Skeletal muscle tissue (tissue), 4 donors: ENCODE data around the gene ENSA. TPM values are rescaled to one million over a fixed set of nuclear protein-coding genes. Genes with fewer than 3 reads are reported as not detected.
A peak's percentile ranks its signal among the peaks of the same experiment; 100 is the strongest.
"Not testable (repeated sequence)": the region's sequence is repeated elsewhere in the genome, so short reads cannot be mapped to it uniquely, and the experiment has no call there.

Source experiments
- H3K27ac ChIP-seq: one replicate; pipeline ENCODE4 v1.7.0; 2013; ENCODE audit warnings: mild to moderate bottlenecking, low read depth, low read length, inconsistent platforms
- H3K27me3 ChIP-seq, 3 donors: one replicate each; pipeline ENCODE4 v1.7.0; 2013; ENCODE audit warnings: low read length in 3 of 3; ENCODE audit not compliant: control insufficient read depth in 3 of 3, insufficient read depth in 3 of 3
- H3K36me3 ChIP-seq, 3 donors: one replicate each; pipeline ENCODE4 v1.7.0; 2013; ENCODE audit warnings: low read length in 3 of 3; ENCODE audit not compliant: control insufficient read depth in 3 of 3, insufficient read depth in 3 of 3
- H3K4me1 ChIP-seq, 3 donors: one replicate each; pipeline ENCODE4 v1.7.0; 2013; ENCODE audit warnings: low read length in 3 of 3, mild to moderate bottlenecking in 3 of 3; ENCODE audit not compliant: control insufficient read depth in 3 of 3, insufficient read depth in 3 of 3
- H3K4me3 ChIP-seq, 3 donors: one replicate each; pipeline ENCODE4 v1.7.0; 2013; ENCODE audit warnings: low read length in 3 of 3
- H3K9ac ChIP-seq, 3 donors: one replicate each; pipeline ENCODE4 v1.7.0; 2013; ENCODE audit warnings: low read length in 3 of 3, mild to moderate bottlenecking in 3 of 3, moderate library complexity in 2 of 3, low read depth in 1 of 3
- H3K9me3 ChIP-seq, 3 donors: one replicate each; pipeline ENCODE4 v1.7.0; 2013; ENCODE audit warnings: low read length in 3 of 3; ENCODE audit not compliant: control insufficient read depth in 3 of 3
- total RNA-seq: library from RNA; depleted of rRNA; stranded (reverse); fragments of >200 nt; gene quantifications from one replicate; pipeline ENCODE4 v1.2.3, GENCODE V29; 2014
- donor health status: Osteomylitis.

Gene ENSA
- total RNA-seq, 1 donor from 2014 or later, result 63.7 TPM

DNA sequence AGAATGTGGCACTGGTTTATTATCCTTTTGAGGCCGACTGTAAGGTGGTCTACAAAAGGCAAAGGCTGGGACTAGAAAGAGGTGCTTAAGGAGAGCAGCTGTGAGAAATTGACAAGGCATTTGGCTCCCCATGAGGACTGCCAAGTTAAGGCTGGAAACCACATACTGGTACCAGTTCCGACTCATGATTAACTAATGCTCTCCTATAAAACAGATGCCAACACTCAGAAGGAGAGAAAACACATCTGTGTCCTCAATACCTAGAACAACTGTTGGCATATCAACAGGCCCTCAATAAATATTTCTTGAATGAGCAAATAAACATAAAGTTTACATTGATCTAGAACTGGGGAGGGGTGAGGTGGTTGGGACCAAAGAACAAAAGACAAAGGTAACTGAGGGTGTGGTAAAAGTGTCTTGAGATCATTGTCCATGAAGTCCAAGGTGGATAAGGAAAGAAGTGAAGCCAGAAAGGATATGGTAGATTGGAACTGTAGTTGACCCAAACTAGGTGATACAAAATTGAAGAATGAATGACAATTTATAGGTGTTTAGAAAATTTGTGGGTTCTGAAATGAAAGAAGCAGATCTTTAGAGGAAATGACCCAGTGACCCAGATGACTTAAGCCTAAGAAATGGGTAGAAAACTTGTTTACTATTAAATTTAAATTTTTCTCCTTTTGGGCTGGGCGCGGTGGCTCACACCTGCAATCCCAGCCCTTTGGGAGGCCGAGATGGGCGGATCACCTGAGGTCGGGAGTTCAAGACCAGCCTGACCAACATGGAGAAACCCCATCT lies 33.1 kb downstream of the ENSA start:
- Histone ChIP-seq H3K4me1 (no peaks in the 10 kb centered on the region), H3K4me3 (no peak overlapping the region), H3K27ac (no peak overlapping the region)

DNA sequence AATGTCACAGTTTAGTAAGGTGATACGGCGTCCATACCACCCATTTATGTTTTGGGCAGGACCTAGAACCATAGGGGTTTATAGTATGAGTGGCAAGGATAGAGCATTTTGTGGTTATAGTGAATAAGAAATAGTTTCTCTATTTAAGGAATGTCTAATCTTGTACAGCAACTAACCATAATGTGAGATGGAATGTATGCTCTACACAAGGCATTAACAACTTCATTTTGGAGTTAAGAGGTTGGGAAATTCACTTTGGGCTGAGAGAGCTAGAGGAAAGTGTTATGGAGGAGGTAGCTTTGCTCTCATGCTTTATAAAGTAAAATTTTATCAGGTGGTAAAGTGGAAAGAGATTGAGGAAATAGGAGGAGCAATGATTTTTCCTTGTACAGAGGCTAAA lies 47.0 kb downstream of the ENSA start:
- Histone ChIP-seq H3K9me3 (no peaks in the 10 kb centered on the region), H3K27ac (no peak overlapping the region), H3K4me1 (peaks cover 6 to 9% (median 8%) of the 10 kb centered on the region in 3 donors), H3K36me3 (peaks cover 9 to 13% (median 11%) of the 10 kb centered on the region in 3 donors), H3K27me3 (no peaks in the 10 kb centered on the region), H3K9ac (no peak overlapping the region), H3K4me3 (no peak overlapping the region)

More for the DNA sequence above, 33.1 kb downstream of the ENSA start:
- no peak overlapping the region for H3K9ac ChIP-seq
- no peaks in the 10 kb centered on the region for H3K9me3 ChIP-seq
- H3K36me3 ChIP-seq, result no peaks in the 10 kb centered on the region
- no peaks in the 10 kb centered on the region for H3K27me3 ChIP-seq

DNA sequence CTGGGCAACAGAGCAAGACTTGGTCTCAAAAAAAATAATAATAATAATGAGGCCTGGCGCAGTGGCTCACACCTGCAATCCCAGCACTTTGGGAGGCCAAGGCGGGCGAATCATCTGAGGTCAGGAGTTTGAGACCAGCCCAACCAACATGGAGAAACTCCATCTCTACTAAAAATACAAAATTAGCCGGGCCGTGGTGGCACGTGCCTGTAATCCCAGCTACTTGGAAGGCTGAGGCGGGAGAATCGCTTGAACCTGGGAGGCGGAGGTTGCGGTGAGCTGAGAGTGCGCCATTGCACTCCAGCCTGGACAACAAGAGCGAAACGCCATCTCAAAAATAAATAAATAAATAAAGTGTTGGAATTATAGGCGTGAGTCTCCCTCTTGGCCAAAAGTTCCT lies 47.5 kb downstream of the ENSA start:
- H3K27ac ChIP-seq, H3K4me3 ChIP-seq, H3K27me3 ChIP-seq, H3K9ac ChIP-seq, H3K4me1 ChIP-seq, H3K9me3 ChIP-seq: not testable (repeated sequence)
- peaks cover 13 to 17% (median 15%) of the 10 kb centered on the region in 3 donors for H3K36me3 ChIP-seq

DNA sequence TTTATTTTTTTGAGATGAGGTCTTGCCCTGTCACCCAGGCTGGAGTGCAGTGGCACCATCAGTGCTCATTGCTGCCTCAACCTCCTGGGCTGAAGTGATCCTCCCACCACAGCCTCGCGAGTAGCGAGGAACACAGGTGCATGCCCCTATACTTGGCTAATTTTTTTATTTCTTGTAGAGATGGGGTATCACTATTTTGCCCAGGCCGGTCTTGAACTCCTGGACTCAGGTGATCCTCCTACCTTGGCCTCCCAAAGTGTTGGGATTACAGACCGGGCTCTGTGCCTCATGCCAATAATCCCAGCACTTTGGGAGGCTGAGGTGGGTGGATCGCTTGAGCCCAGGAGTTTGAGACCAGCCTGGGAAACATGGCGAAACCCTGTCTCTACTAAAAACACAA lies 48.0 kb downstream of the ENSA start:
- Histone ChIP-seq H3K36me3 (peaks cover 16 to 23% (median 20%) of the 10 kb centered on the region in 3 donors), H3K9ac (peak overlapping the region in 1 of 3 donors; percentile 18), H3K4me1 (peaks cover 6 to 13% (median 8%) of the 10 kb centered on the region in 3 donors)
- not testable (repeated sequence) for H3K9me3 ChIP-seq, H3K27me3 ChIP-seq, H3K27ac ChIP-seq, H3K4me3 ChIP-seq

DNA sequence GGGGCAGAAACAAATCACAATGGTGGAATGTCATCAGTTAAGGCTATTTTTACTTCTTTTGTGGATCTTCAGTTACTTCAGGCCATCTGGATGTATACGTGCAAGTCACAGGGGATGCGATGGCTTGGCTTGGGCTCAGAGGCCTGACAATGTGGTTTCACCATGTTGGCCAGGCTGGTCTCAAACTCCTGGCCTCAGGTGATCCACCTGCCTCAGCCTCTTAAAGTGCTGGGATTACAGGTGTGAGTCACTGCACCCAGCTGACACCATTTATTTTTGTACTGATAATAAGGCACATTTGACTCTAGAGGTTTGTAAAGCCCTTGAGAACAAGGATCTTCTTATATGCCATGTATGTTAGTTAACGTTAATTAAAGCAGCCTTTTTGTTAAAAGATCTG lies 48.4 kb downstream of the ENSA start:
- peaks cover 6 to 16% (median 8%) of the 10 kb centered on the region in 3 donors for H3K4me1 ChIP-seq
- H3K4me3 ChIP-seq, H3K27me3 ChIP-seq, H3K27ac ChIP-seq, H3K9me3 ChIP-seq: not testable (repeated sequence)
- H3K36me3 ChIP-seq, result peaks cover 16 to 27% (median 25%) of the 10 kb centered on the region in 3 donors
- H3K9ac ChIP-seq, result peak overlapping the region in 1 of 3 donors; percentile 18

DNA sequence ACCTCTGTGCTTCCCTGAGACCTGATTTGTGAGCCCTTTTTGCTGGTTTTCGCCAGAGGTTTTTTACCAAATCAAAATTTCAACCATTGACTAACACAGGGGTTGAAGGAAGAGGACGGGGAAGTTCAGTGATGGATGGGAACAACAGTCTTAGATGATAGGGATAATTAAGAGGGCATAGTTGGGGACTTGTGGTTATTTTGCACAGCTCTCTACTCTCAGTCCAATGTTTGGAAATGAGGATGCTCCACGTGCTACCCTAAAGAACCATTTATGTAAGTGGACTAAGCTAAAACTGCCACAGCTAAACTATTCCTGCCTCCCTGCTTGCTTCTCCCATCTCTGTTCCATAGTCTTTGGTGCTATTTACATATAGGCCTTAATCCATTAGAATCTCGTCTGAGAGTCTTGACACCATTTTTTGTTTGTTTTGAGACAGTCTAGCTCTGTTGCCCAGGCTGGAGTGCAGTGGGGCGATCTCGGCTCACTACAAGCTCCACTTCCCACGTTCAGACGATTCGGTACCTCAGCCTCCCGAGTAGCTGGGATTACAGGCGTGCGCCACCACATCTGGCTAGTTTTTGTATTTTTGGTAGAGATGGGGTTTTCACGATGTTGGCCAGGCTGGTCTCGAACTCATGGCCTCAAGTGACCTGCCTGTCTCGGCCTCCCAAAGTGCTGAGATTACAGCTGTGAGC lies 49.3 kb downstream of the ENSA start:
- Histone ChIP-seq H3K4me1 (peaks cover 8 to 24% (median 9%) of the 10 kb centered on the region in 3 donors), H3K27me3 (no peaks in the 10 kb centered on the region), H3K9me3 (no peaks in the 10 kb centered on the region), H3K4me3 (peak overlapping the region; percentile 63 to 88 (median 79)), H3K27ac (peak overlapping the region; percentile 100), H3K9ac (peak overlapping the region; percentile 82 to 100 (median 94)), H3K36me3 (peaks cover 15 to 35% (median 33%) of the 10 kb centered on the region in 3 donors)

DNA sequence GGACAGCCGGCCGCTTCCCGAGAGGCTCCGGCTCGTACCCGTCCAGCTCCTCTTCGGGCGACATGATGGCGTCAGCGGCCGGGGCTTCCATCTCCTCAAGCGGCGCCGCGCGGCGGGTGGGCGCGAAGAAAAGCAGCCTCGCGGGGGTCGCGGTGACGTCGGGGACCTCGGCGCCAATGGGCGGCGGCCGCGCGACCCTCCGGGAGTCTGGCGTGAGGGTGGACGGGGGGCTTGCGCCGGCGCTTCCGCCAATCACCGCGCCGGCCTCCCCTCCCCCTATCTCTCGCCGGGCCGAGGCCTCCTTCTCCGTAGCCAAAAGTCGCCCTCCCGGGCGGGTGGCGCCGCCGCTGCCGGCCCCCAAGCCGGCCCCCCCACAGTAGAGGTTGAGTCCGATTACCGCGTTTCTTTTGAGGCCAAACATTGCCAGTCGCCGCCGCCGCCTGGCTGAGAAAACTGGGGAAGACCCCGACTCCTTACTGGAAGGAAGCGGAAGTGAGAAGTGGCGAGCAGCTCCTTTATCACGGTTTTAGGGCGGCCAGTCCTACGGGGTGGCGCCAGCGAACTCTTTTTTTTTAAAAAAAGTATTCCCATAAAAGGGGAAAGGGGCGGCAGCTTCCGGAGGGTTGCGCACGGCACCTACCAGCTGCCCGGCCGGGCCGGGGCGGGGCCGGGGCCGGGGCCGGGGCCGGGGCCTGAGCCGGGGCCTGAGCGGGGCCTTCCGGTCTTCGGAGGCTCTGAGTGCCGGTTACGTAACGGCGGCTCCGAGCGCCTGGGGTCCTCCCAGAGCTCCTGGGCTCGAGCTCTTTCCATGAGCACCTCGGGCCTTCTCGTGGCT lies 50.1 kb downstream of the ENSA start, which contains the start of gene MCL1:
TSS of gene MCL1 (minus strand) at position 501 of the 835 bp plus-strand sequence. CDS start at position 421, 80 bp downstream.
- peak within 1 kb of the TSS; percentile 100 for H3K27ac ChIP-seq
- H3K27me3 ChIP-seq, result no peaks in the 10 kb centered on the region
- H3K4me1 ChIP-seq, result peaks cover 15 to 32% (median 15%) of the 10 kb centered on the region in 3 donors
- peak within 1 kb of the TSS; percentile 93 to 97 (median 96) for H3K4me3 ChIP-seq
- peaks cover 15 to 42% (median 38%) of the 10 kb centered on the region in 3 donors for H3K36me3 ChIP-seq
- no peaks in the 10 kb centered on the region for H3K9me3 ChIP-seq
- H3K9ac ChIP-seq, result peak within 1 kb of the TSS; percentile 97 to 100 (median 100)

DNA sequence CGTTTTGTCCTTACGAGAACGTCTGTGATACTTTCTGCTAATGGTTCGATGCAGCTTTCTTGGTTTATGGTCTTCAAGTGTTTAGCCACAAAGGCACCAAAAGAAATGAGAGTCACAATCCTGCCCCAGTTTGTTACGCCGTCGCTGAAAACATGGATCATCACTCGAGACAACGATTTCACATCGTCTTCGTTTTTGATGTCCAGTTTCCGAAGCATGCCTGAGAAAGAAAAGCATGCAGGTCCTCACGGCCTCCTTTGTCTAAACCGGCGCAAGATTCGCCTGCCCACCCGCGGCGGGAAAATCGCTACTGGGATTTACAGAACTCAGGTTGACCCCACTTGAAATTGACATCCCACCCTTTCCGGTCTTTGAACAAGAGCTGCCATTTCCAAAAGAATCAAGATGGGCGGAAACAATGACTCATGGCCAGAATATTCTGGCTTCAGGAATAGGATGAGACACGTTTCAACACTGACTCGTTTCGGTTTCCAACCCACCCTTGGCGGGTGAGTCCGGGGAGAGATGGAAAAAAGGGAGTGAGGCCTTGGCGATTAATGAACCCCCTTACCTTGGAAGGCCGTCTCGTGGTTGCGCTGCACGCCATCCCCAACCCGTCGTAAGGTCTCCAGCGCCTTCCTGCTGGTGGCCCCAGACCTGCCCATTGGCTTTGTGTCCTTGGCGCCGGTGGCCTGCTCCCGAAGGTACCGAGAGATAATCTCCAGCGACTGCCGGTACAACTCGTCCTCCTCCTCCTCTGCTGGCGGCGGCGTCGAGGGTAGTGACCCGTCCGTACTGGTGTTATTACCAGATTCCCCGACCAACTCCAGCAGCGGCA lies 50.9 kb downstream of the ENSA start:
- H3K4me3 ChIP-seq, result peak overlapping the region; percentile 93 to 97 (median 96)
- peaks cover 19 to 38% (median 19%) of the 10 kb centered on the region in 3 donors for H3K4me1 ChIP-seq
- H3K36me3 ChIP-seq, result peaks cover 15 to 48% (median 43%) of the 10 kb centered on the region in 3 donors
- peak overlapping the region; percentile 100 for H3K27ac ChIP-seq
- H3K27me3 ChIP-seq, result no peaks in the 10 kb centered on the region
- H3K9me3 ChIP-seq, result no peaks in the 10 kb centered on the region
- H3K9ac ChIP-seq, result peak overlapping the region; percentile 97 to 100 (median 100)
